Mononuclear cell (primary cell): ENCODE data around the gene LRRC4C. TPM values are rescaled to one million over a fixed set of nuclear protein-coding genes. Genes with fewer than 3 reads are reported as not detected.

Experiments
- H3K27me3 ChIP-seq: 2 replicates; pipeline ENCODE4 v1.6.0; 2011; ENCODE audit warnings: low read length, control low read depth; ENCODE audit not compliant: insufficient read depth
- H3K4me1 ChIP-seq: 2 replicates; pipeline ENCODE4 v1.5.1; 2011; ENCODE audit warnings: mild to moderate bottlenecking, low read length, control low read depth; ENCODE audit not compliant: insufficient read depth
- H3K4me3 ChIP-seq: 2 replicates; pipeline ENCODE4 v1.5.1; 2011; ENCODE audit warnings: mild to moderate bottlenecking, low read length, moderate library complexity
- H3K9me3 ChIP-seq: 2 replicates; pipeline ENCODE4 v1.5.1; 2011; ENCODE audit warnings: low read depth, mild to moderate bottlenecking, control low read depth, low read length
- total RNA-seq: library from RNA; depleted of rRNA; stranded (reverse); fragments of >200 nt; gene quantifications from one replicate; pipeline ENCODE4 v1.2.3, GENCODE V29; 2012

Gene LRRC4C
- total RNA-seq, 1 donor = not detected

DNA sequence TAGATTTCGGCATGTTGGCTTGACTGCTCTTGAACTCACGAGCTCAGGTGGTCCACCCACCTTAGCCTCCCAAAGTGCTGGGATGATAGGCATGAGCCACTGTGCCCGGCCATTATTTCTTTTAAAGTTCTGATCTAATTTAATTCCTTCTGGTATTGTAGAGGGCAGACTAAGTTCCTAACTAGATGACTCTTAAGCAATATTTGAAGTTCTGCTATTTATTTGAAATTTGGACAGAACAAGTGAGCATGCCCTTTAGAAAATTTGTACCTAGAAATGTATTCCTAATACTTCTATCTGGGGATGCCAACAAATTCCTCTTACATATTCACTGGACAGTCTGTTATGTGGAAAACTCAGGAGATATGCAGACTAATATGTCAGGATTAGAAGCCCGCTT, 746.4 kb downstream of the LRRC4C start:
- H3K9me3 ChIP-seq = peaks cover 6% of the 10 kb centered on the region
- no peaks in the 10 kb centered on the region for H3K4me1 ChIP-seq
- H3K27me3 ChIP-seq = no peaks in the 10 kb centered on the region
- no peak overlapping the region for H3K4me3 ChIP-seq

DNA sequence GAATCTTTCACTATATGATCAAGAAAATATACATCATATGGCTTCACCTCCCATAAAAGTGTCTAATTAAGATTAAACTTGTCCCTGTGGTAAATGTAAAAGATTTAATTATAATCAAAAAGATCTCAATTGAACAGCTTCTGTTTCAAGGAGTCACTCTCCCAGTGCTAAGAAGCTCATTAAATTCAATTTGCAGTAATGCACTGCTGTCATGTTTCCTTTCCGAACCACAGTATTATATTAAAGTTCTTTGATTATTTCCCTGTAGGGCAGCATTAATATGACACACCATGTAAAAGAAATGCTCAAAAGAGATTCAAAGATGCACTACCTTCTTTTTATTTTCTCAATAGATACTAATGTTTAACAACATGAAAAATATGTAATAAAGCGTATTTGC, 758.4 kb downstream of the LRRC4C start:
- H3K27me3 ChIP-seq = no peaks in the 10 kb centered on the region

DNA sequence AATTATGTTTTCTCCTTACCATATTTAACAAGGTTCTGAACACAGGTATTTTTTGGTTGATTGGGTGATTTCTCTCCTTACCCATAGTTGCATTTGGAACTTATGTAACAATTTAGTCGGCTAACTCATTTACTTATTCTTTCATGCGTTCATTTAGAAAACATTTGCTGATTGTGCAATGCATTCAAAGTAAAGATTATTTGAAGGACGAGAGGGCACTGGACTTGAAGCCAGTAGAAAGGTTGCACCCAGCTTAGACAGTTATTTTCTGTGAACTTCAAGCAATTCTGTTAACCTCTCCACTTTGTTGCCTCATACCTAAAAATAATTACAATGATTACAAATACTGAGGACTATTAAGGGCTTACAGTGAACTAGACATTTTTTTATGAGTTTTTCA, 769.6 kb downstream of the LRRC4C start:
- Histone ChIP-seq H3K4me3 (no peak overlapping the region), H3K4me1 (no peaks in the 10 kb centered on the region), H3K9me3 (no peaks in the 10 kb centered on the region), H3K27me3 (no peaks in the 10 kb centered on the region)

More for the DNA sequence above, 758.4 kb downstream of the LRRC4C start:
- no peak overlapping the region for H3K4me3 ChIP-seq
- H3K9me3 ChIP-seq = peaks cover 9% of the 10 kb centered on the region
- H3K4me1 ChIP-seq = no peaks in the 10 kb centered on the region

DNA sequence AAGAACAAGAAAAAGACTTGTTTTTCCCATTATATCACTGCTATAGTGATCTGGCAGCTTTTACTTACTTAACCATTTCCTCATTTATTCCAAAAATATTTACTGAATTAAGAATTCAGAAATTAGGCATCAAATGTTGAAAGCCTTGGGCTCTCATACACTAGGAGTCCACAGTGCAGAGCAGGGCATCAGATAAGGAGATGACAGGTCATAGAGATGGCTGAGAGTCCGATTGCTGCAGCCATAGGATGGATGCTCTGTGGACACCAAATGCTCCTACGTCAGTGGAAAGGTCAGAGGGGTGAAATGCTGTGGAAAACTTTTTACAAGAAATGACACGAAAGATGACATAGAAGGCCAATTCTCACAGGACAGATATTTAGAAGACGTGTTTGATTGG, 771.1 kb downstream of the LRRC4C start:
- Histone ChIP-seq H3K4me3 (no peak overlapping the region), H3K9me3 (no peaks in the 10 kb centered on the region), H3K4me1 (no peaks in the 10 kb centered on the region), H3K27me3 (no peaks in the 10 kb centered on the region)

DNA sequence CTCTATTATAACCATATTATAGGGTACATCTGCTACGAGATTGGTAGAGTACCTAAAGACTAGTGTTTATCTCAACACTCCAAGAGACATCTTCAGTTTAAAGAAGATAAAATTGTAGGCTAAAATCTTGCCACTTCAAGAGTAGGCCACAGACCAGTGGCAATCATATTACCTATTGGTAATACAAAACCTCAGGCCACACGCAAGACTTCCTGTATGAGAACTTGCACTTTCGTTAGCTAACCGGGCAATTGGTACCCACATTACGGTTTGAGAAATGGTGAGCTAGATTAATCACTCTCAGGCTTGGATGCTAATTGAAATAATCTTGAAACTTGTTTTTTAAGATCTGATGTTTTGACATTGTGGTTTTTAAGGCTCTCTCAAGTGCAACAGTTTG, 772.7 kb downstream of the LRRC4C start:
- H3K4me3 ChIP-seq = no peak overlapping the region
- peaks cover 4% of the 10 kb centered on the region for H3K9me3 ChIP-seq

DNA sequence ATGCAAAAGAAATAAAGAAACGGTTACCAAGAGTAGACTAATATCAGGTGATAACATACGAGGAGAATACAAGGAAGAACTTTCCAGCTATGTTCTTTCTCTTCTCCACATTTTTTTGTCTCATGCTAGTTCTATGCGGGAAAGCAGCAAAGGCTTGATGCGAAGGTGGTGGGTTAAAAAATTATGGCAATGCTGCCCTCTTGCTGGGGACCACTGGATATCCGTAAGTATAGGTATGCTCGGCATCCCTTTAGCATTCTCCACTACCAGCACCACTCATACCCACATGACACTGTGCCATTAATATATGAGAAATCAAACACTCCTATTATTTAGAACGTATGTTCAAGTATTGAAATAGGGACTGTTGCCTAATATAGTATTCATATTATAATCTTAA, 776.4 kb downstream of the LRRC4C start:
- peaks cover 4% of the 10 kb centered on the region for H3K9me3 ChIP-seq
- no peaks in the 10 kb centered on the region for H3K4me1 ChIP-seq
- H3K4me3 ChIP-seq = no peak overlapping the region
- no peaks in the 10 kb centered on the region for H3K27me3 ChIP-seq

More for the DNA sequence above, 772.7 kb downstream of the LRRC4C start:
- Histone ChIP-seq H3K4me1 (no peaks in the 10 kb centered on the region), H3K27me3 (no peaks in the 10 kb centered on the region)

DNA sequence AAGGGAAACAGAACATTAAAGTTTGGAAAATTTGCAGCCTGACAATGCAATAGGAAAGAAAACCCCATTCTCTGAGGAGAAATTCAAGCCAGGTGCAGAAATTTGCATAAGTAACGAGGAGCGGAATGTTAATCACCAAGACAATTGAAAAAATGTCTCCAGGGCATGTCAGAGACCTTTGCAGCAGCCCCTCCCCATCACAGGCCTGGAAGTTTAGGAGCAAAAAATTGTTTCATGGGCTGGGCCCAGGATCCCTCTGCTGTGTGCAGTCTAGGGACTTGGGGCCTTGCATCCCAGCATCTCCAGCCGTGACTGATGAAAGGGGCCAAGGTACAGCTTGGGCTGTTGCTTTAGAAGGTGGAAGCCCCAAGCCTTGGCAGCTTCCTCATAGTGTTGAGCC, 780.2 kb downstream of the LRRC4C start:
- no peaks in the 10 kb centered on the region for H3K4me1 ChIP-seq
- peaks cover 4% of the 10 kb centered on the region for H3K9me3 ChIP-seq
- no peak overlapping the region for H3K4me3 ChIP-seq
- no peaks in the 10 kb centered on the region for H3K27me3 ChIP-seq

DNA sequence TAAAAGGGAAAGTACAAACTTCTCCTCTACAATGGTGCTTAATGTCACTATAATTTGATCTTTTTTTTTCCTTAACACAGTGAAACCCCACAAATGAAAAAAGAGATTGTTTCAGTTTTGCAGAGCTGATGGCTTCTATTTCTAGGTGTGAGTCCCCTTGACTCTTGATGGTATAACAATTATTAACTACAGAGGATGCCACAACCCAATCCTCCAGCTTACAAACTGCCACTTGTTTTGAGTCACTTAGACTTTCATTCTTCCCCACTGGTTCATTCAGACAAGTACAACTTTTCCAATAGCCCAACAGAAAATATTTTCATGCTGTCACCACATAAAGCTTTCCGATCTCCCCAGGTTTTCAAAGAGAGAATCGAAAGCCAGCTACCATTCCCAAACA, 812.2 kb downstream of the LRRC4C start:
- Histone ChIP-seq H3K4me3 (no peak overlapping the region), H3K4me1 (no peaks in the 10 kb centered on the region), H3K27me3 (no peaks in the 10 kb centered on the region), H3K9me3 (no peaks in the 10 kb centered on the region)

DNA sequence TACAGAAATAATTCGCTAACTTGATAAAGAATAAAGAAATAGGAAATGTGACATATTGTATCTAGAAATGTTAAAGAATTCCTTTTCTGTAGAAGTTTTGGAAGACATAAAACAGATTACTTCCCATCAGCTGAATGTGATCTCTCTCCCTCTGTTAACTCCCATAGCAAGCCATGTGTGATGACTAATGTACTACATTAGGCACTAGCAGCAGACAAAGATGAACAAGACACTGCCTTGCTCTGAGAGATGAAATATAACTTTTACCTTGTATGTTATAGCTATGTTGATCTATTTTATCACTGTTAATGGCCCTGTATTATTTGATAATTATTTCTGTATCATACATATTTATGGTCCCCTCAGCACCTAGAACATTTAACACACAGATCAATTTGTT, 817.2 kb downstream of the LRRC4C start:
- H3K9me3 ChIP-seq = no peaks in the 10 kb centered on the region
- H3K4me3 ChIP-seq = no peak overlapping the region
- H3K27me3 ChIP-seq = no peaks in the 10 kb centered on the region
- no peaks in the 10 kb centered on the region for H3K4me1 ChIP-seq

DNA sequence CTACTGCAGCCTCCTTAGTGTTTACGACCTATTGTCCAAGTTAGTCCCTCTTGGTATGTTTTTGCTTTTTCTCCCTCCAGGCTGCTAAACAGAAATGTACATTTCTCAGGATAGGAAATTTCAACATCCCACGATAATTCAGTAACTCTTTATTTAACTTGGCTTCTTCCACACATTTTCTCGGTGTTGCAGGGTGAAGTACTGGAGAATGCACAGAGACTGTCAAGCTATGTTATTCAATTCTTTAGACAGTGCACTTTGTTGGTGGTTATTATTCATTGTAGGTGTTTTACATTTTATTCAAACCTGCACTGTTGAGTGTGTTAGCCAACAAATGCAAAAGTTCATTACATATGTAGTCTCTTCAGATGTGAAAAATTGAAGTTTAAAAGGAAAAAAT, 839.8 kb downstream of the LRRC4C start:
- no peaks in the 10 kb centered on the region for H3K27me3 ChIP-seq
- H3K4me1 ChIP-seq = no peaks in the 10 kb centered on the region
- no peak overlapping the region for H3K4me3 ChIP-seq
- no peaks in the 10 kb centered on the region for H3K9me3 ChIP-seq

DNA sequence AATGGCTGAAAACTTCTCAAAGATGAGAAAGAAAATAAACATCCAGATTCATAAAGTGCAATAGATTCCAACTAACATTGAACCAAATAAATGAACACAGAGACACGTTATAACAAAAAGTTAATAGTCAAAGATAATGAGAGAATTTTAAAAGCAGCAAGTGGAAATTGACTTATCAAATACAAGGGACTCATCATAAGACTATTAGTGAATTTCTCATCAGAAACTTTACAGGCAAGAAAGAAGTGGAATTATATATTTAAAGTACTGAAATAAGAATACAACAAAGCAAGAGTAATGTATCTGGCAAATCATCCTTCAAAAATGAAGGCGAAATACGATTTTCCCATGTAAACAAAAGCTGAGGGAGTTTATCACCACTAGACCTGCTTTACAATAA, 852.7 kb downstream of the LRRC4C start:
- H3K9me3 ChIP-seq = no peaks in the 10 kb centered on the region
- H3K27me3 ChIP-seq = no peaks in the 10 kb centered on the region
- no peaks in the 10 kb centered on the region for H3K4me1 ChIP-seq
- H3K4me3 ChIP-seq = no peak overlapping the region

DNA sequence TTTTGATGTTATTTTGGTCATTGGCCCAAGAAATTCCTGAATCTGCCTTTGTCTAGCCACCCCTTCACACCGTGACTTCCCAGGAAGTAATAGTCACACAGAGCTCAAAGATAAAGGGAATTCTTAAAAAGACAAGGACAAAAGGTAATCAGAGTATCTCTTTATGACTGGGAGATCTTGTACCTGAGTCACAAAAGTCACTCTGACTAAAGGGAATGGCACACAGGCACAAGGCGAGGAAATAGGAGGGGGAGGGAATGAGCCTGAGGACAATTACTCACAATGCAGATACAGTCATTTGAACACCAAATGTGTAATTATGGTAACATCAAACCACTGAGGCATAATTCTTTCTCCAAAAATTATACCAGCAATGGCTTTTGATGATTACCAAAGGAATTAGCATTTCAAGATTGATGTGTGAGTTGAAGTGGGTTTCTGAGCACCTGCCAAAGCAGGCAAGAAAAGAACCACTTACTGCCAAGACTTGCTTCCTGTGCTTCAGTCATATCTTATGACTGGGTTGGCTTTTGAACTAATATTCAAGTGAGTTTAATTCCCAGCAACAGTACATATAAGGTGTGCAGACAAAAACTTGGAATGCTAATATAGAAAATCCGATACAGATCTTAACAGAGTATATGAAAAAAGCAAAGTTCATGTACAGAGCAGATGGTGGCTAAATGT, 856.4 kb downstream of the LRRC4C start:
- no peak overlapping the region for H3K4me3 ChIP-seq
- H3K4me1 ChIP-seq = no peaks in the 10 kb centered on the region
- no peaks in the 10 kb centered on the region for H3K9me3 ChIP-seq
- no peaks in the 10 kb centered on the region for H3K27me3 ChIP-seq

DNA sequence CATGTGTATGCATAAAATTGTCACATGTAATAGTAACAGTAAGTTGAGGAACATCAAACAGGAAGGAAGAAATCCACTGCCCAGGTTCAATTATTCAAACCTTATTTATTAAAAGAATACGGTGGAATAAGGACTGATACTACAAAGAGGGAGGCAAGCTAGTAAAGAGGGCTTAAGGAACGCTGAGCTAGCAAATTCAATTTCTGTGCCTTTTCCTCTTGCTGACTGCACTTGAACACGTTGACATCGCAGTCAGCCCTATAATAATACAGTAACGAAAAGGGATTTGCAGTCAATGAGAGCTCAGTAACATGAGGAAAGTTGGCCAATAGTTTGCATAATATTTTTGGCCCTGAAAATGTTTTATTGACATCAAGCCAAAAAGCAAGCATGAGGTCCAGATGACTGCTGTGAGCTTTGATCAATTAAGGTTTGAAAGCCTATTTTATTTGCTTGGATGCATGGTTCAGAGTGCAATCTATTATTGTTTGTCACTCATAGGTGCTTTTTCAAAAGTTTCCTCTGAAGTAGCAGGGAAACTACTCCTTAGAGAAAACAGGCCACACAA, 861.8 kb downstream of the LRRC4C start:
- H3K4me3 ChIP-seq = no peak overlapping the region
- no peaks in the 10 kb centered on the region for H3K4me1 ChIP-seq
- no peaks in the 10 kb centered on the region for H3K27me3 ChIP-seq
- no peaks in the 10 kb centered on the region for H3K9me3 ChIP-seq

DNA sequence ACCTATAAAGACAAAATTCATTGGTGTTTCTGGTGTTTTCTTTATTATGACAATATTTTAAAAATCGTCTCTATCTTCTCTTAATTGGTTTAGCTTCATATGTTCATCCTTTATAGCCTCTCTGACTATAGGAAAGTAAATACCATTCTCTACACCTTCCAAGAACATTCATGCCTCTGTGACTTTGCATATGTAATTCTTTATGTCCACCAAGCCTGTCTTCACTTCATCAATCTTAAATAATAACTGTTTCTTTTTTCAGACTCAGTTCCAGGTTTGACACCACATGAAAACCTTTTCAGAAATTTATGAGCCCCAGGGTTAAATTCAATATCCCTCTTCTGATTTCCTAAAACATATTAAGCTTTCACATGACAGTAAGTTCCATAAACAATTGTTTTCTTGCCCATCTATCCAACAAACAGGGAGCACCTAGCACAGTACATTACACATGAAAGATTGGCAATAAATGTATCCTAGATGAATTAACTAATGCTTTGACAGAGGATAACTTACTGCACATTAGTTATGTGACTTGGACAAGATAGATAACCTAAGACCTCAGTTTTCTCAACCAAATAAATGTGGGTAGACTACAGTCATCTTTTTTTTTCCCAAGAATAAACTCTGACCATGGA, 886.1 kb downstream of the LRRC4C start:
- H3K4me3 ChIP-seq = no peak overlapping the region
- H3K27me3 ChIP-seq = no peaks in the 10 kb centered on the region

DNA sequence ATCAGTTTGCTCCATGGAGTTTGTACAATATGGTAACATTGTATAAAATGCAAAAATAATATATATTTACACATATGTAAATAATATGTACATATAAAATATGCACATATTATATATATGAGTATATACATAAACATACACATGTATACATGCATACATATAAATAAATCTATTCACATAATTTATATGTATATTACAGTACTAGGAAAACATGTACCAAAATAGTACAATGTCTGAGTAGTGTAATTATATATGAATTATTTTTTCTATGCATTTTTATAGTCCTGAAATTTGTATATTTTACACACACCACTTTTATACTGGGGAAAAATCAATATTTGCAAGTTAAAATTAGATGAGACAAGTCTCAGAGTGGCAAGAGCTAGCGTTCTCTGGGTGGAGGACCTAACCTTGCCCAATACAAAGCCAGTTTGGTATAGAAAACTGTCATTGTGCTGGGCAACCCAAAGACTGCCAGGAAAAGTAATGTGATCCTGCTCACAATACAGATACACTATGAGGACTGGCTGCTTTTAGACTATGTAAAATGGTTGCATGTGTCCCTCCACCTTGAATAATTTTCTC, 889.4 kb downstream of the LRRC4C start:
- Histone ChIP-seq H3K4me1 (no peaks in the 10 kb centered on the region), H3K4me3 (no peak overlapping the region), H3K9me3 (no peaks in the 10 kb centered on the region), H3K27me3 (no peaks in the 10 kb centered on the region)

More for the DNA sequence above, 886.1 kb downstream of the LRRC4C start:
- no peaks in the 10 kb centered on the region for H3K4me1 ChIP-seq
- H3K9me3 ChIP-seq = no peaks in the 10 kb centered on the region
